Stimulated activated CD8-positive, alpha-beta memory T cell treated with anti-CD3 and anti-CD28 coated beads, Interleukin-7, amount 100 ng/mL, for 1 hour (primary cell): ENCODE data around the gene EPHA7.

Experiments
- DNase-seq, 2 donors: peaks; one replicate each; pipeline ENCODE4 v3.0.0-alpha.2; 2020; ENCODE audit warnings: low read depth in 2 of 2

Gene EPHA7

DNA sequence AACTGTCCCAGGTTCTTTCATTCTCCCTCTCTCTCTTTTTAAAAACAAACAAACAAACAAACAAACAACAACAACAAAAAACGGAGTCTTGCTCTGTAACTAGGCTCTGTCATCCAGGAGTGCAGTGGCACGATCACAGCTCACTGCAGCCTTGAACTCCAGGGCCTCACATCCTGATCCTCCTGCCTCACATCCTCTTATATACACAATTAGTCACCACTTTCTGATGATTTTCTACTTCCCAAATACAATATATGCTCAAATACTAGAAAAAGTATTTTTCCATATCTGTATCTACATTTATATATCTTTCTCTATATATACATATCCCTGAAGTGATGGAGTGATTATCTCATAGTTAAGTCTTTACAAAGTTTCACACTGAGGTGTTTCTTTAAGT lies 170.7 kb downstream of the EPHA7 start:
- no peak for DNase-seq

- no peak for DNase-seq
These were observed 176.1 kb downstream of the EPHA7 start for GRCh38 chr6:93243231-93243778.

- DNase-seq: no peak
These were observed 177.3 kb downstream of the EPHA7 start for GRCh38 chr6:93242049-93242448.

DNA sequence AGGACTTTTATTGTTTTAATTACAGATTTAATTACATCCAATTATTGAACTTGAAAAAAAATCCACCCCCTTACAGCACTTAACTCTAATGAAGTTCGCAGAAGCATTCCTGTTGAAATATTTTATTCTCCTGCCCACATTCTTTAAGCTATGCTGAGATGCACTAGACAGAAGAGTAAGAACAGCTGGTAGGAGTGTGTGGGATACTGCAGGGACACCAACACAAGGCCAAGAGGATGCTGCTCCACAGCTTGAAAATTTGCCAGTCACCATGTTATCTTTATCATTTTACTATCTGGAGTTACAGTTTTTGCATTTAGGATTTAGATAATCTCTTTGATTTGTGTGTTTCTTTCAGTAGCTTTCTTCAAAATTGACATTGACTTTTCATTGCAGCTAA lies 180.7 kb downstream of the EPHA7 start:
- DNase-seq: no peak

GRCh38 chr6:93235775-93236174 lies 183.6 kb downstream of the EPHA7 start:
- no peak for DNase-seq

GRCh38 chr6:93226822-93227221 lies 192.5 kb downstream of the EPHA7 start:
- no peak for DNase-seq

GRCh38 chr6:93222071-93222851 lies 197.1 kb downstream of the EPHA7 start:
- DNase-seq: no peak

- DNase-seq: no peak
These were observed 199.9 kb downstream of the EPHA7 start for GRCh38 chr6:93219447-93219846.

DNA sequence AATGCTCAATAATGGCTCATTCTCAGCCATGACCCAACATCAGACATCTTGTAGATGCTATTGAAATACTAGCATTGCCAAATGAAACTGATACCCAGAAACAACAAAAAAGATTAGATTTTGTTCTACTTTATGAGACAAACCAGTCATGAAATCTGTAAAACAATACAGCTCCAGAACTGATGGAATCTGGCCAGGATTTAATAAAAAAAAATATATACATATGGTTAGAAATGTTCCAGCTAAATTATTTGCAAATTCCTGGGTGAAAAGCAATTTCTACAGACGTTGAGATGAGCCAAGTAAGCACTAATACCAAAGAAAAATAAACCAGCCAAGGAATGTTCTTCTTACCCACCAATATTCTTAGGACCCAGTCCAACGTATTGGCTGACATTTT lies 201.3 kb downstream of the EPHA7 start:
- no peak for DNase-seq

DNA sequence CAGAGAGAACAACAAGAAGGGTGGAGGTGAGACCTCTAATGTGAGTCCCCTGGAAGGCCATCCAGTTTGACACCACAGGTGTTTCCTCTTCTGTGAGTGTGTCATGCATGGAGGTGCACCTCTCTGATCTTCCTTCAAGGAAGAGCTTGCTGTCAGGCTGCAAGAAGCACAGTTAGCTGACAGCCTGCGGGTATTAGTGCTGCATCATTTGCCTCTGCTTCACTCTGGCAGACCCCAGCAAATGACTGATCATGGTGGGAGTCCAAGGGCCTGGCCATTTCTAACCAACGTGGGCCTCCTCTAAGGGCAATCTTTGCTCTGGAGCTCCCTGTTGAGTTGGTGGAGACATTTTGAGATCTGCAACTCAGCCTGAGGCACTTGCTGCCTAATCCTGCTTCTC lies 206.3 kb downstream of the EPHA7 start:
- DNase-seq: no peak

DNA sequence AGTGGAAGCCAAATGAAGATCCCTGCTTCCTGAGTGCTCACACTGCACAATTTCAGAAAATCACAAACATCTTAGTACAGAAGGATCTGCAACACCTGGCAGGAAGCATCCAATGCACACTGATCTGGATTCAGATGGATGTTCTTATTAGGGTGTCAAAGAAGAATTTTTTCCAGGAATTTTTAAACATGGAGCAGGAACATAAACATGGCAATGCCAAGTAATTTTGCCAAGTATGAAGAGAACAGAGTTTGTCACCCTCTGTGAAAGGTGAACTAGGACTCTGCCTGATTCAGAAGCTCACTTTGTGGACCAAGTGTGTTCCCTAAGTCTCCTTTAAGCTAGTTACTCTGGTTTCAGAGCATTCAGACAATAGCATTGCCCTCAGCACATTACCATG lies 208.5 kb downstream of the EPHA7 start:
- no peak for DNase-seq

DNA sequence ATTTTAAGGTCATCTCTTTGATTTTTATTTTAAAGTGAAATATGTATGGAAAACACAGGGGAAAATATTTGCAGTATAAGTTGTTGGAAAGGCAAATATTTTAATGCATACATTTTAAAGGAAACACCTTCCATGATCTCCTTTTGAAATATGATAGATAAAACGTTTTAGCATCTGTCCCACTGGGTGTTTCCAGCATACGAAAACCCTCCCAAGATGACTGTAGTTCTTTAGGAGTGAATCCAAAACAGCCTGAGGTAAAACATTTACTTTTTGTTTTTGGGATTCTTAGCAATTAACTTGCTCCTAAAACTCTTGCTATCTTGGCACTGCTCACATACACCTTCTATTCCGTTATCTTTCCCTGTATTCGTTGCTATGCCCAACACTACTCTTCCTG lies 210.0 kb downstream of the EPHA7 start:
- no peak for DNase-seq

- no peak for DNase-seq
These were observed 222.9 kb downstream of the EPHA7 start for GRCh38 chr6:93196406-93196970.

DNA sequence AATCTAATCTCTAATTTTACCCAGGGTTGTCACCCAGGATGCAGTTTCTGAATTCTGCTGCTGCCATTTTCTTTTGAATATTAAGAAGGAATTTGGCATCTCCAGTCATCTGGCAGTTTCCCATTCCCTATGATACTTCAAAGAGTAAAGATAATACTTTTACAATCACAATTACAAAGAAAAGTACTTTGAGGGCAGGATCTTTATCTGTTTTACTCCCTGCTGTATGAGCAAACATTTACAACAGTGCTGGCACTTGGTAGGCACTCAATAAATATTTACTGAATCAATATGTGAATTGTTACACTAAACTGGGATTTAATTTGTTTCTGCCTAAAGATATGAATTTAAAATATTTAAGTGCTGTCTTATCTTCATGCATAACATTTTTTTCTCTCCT lies 224.9 kb downstream of the EPHA7 start:
- DNase-seq: no peak

DNA sequence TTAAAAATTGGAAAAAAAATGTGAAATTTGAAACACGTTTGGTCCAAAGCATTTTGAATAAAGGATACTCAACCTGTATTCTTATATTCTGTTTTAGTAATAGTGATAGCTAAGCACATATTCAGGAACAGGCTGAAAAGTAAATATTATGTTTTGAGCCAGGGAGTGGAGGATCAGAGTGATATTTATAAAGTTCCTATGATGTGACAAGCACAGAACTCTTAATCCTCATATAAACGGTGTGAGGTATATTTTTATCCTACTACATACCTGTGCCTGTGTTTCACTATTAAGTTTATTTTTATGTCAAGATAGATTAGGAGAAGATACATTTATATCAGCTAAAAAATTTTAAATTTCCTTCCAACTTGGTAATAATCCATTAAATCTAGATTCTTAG lies 225.5 kb downstream of the EPHA7 start:
- DNase-seq: no peak
